Right kidney (tissue), 1 donor: ENCODE measurements around the gene VEZT.
"Not testable (repeated sequence)": the region's sequence is repeated elsewhere in the genome, so short reads cannot be mapped to it uniquely, and the experiment has no call there.

Experiments
- DNase-seq: peaks from one replicate; pipeline ENCODE4 v3.0.0-alpha.2; 2016

Gene VEZT

DNA sequence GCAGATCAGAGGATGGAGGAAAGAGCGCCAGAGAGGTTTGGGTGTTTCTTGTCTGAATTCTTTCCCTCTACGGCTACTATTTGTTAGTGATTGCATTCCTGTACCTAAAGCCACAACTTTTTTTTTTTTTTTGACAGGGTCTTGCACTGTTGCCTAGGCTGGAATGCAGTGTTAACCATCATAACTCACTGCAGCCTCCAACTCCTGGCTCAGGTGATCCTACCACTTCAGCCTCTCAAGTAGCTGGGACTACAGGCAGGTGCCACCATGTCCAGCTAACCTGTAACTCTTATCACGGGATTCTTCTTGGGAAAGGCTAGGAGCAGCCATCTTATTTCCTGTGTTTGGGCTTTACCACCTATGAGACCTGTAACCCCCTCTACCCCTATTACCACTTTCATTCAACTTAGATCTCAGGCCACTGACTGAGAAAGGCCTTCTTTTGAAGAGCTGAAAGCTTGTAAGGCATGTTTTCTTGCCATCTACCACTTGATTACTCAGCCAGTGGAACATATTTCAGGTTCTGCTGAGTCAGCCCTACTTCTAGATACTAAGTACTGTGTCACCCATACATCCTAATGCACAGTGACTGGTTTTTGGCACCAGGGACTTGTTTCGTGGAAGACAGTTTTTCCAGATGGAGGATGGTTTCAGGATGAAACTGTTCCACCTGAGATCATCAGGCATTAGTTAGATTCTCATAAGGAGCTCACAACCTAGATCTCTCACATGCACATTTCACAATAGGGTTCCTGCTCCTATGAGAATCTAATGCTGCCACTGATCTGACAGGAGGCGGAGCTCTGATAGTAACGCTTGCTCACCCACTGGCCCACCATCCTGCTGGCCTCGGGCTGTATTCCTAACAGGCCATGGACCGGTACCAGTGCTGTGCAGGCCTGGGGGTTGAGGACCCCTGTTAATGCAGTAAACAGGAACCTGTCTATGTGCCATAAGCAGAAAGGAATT lies 6.9 kb downstream of the VEZT start:
- no peak for DNase-seq

DNA sequence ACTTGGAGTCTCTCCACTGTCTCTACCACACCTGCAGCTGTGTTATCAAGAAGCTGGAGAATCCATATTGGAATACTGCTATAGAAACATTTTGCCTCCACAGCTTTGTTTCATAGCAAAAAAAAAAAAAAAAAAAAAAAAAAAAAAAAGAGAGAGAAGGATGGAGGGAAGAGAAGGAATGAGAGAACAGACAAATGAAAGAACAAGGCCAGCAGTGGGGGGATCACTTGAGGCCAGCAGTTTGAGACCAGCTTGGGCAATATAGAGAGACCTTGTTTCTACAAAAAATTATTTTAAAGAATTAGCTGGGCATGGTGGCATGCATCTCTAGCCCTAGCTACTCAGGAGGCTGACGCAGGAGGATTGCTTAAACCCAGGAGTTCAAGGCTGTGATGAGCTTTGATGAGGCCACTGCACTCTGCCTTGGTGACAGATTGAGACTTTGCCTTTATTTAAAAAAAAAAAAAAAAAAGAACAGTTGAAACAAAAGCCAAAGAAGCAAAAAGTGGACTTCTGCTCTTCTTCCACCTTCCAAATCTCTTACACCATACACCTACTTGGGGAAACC lies 8.1 kb downstream of the VEZT start:
- no peak for DNase-seq

DNA sequence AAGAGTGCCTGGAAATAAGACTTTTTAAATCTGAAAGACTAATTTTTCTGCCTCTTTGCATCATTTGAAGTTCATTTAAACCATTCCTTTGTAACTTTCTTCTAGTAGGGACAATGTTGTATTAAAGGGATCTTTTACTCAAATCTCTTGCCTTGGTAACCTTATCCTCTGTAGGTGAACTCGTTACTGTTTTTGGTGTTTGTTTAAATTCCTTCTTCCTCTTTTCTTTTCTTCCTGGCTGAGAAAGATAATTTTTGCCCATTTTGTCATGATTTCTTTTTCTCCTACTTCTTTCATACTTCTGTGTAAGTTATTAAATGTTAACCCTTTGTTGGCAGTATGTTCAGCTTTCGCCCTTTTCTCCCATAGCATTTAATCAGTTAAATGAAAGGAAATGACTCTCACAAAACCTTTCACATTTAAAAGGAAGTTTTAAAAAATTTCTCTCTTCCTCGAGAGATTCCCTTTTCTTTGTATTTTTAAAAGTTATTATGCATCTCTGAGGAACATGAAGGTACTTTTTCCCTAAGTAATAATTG lies 10.3 kb downstream of the VEZT start:
- DNase-seq = no peak

DNA sequence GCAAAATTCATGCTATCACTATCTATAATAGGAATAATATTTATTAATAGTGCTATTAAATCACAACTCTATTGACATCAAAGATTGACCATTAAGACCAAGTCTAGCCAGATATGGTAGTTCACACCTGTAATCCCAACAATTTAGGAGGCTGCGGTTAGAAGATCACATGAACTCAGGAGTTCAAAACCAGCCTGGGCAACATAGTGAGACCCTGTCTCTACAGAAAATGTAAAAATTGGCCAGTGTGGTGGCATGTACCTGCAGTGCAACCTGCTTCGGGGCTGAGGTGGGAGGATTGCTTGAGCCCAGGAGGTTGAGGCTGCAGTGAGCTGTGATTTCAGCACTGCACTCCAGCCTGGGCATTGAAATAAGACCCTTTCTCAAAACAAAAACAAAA lies 11.0 kb downstream of the VEZT start:
- DNase-seq = no peak

DNA sequence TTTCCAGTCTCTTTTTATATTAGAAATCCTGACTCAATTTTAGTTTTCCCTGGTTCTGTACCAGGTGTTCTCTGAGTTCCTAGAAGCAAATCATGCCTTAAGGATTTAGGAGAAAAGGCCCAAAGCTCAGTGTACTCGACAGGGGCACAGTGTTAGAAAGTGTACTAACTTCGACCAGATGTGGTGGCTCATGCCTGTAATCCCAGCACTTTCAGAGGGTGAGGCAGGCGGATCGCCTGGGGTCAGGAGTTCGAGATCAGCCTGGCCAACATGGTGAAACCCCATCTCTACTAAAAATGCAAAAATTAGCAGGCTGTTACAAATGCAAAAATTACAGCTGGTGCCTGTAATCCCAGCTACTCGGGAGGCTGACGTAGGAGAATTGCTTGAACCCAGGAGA lies 12.0 kb downstream of the VEZT start:
- no peak for DNase-seq

DNA sequence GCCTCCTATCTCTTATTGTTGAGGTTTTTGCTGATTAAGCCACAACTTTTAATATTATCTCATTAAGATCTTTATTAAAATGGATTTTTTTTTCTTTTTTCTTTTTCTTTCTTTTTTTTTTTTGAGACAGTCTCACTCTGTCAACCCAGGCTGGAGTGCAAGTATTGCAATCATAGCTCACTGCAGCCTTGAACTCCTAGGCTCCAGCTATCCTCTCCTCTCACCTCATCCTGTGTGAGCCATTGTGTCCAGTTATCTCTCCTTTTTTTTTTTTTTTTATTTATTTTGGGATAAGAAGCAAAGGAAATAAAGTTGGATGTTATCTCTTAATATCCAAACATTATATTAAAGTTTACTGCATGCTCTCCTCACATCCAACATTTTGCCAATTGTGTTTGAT lies 12.7 kb downstream of the VEZT start:
- DNase-seq = no peak

DNA sequence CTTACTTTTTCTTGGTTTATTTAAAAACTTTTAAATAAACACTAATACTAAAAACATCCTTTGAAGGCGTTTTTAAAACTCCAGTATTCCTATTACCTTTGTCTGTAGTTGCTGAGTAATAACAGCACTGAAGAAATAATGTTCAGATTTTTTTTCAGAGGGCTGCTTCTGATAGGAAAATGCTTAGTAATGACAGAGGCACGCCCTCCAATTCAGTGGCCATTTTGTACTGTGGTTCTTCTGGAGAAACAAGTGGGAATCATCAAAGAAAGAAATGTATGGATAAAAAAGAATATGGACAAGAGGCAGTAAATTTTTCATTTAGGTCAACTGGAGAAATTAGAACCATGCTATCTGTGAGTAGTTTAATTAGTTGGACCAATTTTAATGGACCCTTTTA lies 13.6 kb downstream of the VEZT start:
- DNase-seq = no peak

DNA sequence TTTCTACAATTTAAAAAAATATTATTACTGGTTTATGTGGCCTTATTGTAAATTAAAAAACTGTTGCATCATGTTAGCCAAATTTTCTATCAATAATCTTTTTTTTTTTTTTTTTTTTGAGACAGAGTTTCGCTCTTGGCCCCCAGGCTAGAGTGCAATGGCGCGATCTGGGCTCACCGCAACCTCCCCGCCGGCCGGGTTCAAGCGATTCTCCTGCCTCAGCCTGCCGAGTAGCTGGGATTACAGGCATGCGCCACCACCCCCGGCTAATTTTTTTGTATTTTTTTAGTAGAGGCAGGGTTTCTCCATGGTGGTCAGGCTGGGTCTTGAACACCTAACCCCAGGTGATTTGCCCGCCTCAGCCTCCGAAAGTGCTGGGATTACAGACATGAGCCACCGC lies 16.6 kb downstream of the VEZT start:
- not testable (repeated sequence) for DNase-seq

DNA sequence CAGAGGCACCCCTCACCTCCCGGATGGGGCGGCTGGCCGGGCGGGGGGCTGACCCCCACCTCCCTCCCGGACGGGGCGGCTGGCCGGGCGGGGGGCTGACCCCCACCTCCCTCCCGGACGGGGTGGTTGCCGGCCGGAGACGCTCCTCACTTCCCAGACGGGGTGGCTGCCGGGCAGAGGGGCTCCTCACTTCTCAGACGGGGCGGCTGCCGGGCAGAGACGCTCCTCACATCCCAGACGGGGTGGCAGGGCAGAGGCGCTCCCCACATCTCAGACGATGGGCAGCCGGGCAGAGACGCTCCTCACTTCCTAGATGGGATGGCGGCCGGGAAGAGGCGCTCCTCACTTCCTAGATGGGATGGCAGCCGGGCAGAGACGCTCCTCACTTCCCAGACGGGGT lies 18.0 kb downstream of the VEZT start:
- DNase-seq = not testable (repeated sequence)

DNA sequence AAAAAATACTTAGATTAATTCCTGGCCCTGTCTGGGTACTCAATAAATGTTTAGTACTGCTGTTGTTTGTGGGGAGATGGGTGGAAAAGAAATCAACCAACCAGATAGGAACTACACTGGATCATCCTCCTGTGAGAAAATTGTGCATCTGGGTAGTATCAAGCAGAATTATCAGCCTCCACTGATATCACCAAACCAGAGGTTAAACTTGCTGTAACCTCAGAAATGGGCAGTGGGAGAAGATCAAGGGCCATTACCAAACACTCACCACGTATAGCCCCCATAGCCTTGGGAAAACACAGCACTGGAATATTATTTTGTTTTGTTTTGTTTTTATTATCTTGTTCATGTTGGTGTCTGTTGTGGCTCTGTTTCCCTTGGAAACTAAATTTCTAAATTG lies 19.7 kb downstream of the VEZT start:
- DNase-seq = no peak

DNA sequence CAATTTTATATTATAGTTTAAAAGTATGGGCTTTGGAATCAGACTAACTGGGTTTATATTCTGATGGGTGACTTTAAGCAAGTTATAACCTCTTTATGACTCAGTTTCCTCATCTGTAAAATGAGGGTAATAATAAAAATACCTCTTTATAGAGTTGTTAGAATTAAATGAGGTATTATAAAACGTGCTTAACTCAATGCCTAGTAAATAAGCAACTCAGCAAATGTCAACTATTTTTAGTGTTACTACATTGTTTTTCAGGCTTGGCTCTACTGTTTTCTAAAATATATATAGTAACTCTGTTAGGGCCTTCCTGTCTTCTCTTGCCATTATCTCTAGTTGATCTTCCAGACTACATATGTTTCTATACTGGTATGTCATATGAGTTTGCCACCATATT lies 20.5 kb downstream of the VEZT start:
- DNase-seq = no peak

DNA sequence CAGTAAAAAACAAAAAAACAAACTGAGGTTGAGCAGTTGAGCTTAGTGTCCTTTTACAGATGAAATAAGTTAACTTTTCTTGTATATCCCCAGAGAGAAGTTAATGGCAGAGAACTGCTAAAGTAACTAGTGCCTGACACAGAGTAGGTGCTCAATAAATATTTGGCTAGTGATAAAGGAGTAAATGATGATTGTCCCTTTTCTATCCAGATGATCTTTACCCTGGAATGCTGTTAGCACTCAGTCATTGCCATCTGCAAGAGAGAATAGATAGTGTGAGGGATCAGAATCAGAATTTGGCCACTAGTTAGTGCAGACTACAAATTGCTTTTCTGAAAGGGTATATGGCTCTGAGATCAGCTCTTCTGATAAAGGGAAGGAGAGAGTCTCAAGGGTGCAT lies 21.6 kb downstream of the VEZT start:
- DNase-seq = no peak

DNA sequence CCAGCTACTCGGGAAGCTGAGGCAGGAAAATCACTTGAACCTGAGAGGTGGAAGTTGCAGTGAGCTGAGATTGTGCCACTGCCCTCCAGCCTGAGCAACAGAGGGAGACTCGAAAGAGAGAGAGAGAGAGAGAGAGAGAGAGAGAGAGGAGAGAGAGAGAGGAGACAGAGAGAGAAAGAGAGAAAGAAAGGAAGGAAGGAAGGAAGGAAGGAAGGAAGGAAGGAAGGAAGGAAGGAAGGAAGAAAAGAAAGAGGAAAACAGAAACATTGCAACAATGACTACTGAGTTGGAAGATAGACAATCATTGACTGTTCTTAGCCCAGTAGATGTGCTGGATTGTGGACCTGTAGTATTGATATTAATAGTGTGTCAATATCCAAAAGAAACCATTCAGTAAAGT lies 22.2 kb downstream of the VEZT start:
- DNase-seq = not testable (repeated sequence)

DNA sequence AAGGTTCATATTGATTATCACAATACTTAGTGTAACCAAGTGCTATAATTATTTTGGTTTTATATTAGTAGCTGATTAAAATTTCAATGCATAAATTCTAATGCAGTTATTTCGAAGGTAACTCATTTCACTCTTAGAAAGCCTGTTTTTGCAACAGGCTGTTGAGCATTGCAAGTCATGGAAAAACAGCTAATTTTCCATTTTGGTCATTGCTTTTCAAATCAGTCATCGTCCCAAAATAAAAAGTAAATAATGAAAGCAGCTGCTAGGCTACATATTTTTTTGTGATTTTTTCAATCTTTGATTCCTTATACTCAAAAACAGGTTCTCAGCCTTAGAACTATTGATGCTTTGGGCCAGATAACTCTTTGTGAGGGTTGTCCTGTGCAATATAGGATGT lies 22.9 kb downstream of the VEZT start:
- no peak for DNase-seq

DNA sequence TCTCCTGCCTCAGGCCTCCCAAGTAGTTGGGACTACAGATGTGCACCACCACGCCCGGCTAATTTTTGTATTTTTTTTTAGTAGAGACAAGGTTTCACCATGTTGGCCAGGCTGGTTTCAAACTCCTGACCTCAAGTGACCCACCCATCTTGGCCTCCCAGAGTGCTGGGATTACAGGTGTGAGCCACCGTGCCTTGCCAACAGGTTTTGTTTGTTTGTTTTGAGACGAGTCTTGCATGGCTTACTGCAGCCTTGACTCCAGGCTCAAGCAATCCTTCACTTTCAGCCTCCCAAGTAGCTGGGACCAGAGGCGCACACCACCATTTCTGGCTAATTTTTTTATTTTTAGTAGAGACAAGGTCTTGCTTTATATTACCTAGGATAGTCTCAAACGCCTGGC lies 23.5 kb downstream of the VEZT start:
- DNase-seq = not testable (repeated sequence)

DNA sequence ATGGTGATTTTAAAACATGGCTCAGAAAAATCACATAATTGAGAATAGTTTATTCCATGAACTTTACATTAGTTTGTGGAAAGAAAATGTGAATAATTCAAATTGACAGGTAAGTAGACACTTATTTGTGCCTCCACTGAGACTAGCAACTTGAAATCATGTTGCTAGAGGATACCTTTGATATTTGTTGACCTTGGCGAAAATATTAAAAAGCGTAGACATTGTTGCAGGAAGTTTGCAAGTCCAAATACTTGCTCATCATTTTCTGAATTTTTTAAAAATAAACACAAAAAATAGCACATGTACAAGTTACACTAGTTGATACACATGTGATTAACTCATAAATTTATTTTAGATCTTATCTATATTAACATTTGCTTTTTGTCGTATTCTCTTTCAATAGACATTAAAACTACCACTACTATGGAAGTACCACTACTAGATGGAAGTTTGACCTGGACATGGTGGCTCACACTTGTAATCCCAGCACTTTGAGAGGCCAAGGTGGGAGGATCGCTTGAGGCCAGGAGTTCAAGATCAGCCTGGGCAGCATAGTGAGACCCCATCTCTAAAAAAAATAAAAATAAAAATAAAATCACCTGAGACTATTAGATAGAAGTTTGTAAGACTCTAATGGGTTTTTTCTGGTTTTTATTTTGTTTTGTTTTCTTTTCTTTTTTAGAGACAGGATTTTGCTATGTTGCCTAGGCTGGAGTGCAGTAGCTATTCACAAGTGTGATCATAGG lies 24.3 kb downstream of the VEZT start:
- no peak for DNase-seq

DNA sequence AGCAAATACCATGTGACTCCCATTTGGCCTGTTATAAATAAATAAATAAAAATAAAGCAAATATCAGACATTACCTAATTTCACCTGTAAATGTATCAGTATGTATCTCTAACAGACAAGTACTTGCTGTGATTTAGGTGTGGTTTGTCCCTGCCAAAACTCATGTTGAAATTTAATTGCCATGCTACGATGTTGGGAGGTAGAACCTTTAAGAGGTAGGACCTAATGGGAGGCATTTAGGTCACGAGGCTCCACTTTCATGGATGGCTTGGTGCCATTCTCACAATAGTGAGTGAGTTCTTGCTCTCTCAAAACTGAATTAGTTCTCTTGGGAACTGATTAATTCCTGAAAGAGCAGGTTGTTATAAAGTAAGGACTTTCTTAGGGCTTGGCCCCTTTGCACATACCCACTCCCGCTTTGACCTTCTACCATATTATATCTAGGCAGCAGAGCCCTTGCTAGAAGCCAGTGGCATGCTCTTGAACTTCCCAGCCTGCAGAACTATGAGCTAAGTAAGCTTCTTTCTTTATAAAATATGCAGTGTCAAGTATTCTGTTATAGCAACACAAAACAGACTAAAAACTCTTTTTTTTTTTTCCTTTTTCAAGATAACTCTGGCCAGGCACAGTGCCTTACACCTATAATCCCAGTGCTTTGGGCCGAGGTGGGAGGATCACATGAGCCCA lies 26.0 kb downstream of the VEZT start:
- no peak for DNase-seq

DNA sequence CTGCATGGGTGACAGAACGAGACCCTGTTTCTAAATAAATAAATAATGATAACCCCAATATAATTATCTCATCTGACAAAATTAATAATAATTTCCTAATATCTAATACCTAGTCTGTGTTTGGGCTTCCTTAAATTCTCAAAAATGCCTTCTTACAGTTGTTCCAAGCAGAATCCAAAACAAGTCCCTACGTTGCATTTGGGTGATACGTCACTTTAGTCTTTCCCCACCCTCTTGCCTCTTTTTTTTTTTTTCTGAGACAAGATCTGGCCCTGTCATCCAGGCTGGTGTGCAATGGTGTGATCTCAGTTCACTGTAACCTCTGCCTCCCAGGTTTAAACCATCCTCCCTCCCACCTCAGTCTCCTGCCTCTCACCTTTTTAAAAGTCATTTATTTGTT lies 26.7 kb downstream of the VEZT start:
- DNase-seq = no peak

DNA sequence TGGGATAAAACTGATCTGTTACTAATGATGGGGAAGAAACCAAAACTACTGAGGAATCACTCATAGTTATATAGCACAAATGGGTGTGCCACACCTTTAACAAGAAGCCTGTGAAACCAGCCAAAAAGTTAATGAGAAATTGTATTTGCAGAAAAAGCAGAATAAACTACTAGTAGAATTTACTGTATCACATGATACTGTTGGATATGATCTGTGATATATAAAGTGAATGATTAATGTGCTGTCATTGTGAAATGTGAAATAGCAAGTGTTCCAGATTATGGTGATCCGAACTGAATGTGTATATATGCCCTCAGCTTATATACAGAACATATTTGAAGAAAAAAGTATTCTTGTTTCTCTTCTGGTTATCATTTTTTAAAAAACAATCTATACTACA lies 30.5 kb downstream of the VEZT start:
- no peak for DNase-seq

DNA sequence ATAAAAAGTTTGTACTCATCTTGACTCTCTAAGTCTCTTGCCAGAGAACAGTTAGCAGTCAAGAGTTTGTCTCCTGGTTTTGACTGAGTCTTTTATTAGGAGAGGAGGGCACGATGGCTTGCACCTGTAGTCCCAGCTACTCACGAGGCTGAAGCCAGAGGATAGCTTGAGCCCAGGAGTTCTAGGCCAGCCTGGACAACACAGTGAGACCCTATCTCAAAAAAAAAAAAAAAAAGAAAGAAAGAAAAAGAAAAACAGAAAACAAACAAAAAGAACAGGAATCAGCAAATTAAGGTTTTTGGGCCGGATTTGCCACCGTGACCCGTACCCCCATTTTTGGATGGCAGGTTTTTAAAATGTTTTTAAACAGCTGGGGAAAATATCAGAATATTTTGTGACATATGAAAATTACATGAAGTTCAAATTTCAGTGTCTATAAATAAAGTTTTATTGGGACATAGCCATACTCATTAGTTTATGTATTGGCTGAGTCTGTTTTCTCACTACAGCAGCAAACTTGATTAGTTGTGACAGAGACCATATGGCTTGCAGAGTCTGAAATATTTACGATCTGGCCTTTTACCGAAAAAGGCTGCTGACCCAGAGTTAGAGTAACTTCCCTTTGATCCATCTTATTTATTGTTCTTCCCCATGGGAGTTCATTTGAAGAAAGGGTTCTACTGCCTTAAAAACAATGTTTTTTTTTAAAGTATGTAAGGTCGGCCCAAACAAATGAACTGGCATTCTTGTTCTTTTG lies 31.2 kb downstream of the VEZT start:
- peak; percentile 22 for DNase-seq

DNA sequence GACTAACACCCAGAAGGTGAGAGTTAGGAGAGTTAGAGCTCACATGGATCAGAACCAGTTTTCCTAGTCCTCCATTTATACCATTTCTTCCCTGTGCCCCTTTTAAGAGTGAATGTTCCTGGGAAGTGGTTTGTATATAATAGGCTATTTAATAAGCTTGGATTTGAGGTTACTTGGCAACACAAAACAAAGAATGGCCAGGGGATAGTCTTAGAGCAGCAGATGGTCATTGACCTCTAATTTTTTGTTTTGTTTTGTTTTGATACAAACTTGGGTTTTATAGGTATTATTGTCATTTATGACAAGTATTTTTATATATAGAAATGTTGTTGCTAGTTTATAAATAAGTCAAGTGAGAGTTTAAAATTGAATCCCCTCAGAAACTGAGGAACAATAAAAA lies 35.8 kb downstream of the VEZT start:
- no peak for DNase-seq

DNA sequence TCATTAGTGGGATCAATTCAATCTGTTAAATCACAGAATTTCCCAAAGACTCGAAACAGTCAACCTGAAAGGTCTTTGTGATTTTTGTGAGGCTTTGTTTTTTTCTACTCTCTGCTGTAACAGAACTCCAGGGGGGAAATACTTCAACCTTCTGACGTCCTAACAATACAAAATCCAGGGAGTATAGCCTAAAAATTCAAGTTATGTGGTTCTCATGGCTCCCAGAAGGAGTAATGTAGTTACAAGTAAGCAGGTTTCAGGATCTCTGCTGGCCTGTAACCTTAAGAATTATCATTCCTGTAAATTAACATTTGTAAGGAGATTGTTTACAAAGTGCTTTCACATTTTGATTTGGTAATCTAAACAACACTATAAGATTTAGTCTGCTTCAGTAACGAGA lies 39.9 kb downstream of the VEZT start:
- DNase-seq = no peak
